ENCODE data around the gene FOXO3. TPM values are rescaled to one million over a fixed set of nuclear protein-coding genes. Genes with fewer than 3 reads are reported as not detected.

FOXO3 gene
- total and polyA plus RNA-seq, 11 donors: 11.6 to 87.9 (median 38.7) TPM

DNA sequence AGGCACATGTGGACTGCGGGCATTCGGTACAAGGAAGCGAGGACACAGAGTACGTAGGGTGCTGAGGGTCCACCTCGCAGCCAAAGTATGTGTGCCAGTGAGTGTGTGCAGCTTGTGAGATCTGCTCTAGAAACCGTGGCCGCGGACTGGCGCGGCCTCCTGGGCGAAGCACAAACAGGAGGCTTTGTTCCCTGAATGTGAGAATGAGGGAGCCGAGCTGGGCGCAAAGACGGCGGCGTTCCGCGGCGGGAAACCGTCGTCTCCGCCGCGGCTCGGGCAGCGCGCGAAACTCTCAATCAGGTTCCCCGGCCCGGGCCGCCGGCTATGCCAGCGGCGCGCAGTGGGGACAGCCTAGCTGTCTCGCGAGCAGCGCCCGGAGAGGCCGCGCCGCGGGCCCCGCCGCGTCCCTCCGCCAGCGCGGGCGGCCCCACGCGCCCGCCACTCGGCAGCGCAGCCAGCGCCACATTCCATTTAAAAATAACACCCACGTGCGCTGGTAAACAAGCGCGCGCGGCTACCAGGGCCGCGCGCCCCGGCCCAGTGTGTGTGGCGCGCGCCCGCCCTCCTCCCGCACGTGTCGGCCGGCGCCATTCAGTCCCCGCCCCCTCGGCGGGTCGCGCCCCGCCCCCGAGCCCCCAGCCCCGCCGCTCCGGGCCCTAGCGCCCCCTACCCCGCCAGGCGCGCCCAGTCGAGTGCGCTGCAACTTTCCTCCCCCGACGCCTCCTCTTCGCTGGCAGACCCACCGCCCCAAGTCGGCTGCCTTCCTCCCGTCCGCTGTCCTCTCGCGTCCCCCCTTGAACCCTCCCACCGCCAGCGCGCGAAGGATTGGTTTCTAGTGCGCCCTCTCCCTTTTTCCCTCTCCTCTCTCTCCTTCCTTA is 3.0 kb upstream of the FOXO3 start:
- Histone ChIP-seq H3K36me3 (no peaks in the 10 kb centered on the region), H3K4me1 (peaks cover 0 to 32% (median 19%) of the 10 kb centered on the region in 12 donors), H3K9me3 (no peaks in the 10 kb centered on the region), H3K27ac (peak overlapping the region; percentile 94 to 100 (median 99)), H3K27me3 (no peaks in the 10 kb centered on the region), H3K4me3 (peak overlapping the region; percentile 49 to 99 (median 96))
- WGBS, 4 donors: 0 to 1% (median 1%) methylated on average over 44 to 105 of the region's 105 CpGs
- ATAC-seq (peak; percentile 12 to 50 (median 32)), DNase-seq (peak; percentile 75 to 89 (median 83))
- intact Hi-C loops (cut with DNase I): loop anchor here in 9 of 10 donors (2.0 to 10.0 kb wide), 17 partner anchors 31 to 827 kb away; partner anchors contain the start of genes ARMC2 (in 2 of the 9) and CD164 (in 2 of the 9)
- peak in 1 of 2 donors; percentile 19 for TF ChIP-seq POLR2A (IDR thresholded peaks at IDR 0.05)
- TF ChIP-seq, protein P1, sequence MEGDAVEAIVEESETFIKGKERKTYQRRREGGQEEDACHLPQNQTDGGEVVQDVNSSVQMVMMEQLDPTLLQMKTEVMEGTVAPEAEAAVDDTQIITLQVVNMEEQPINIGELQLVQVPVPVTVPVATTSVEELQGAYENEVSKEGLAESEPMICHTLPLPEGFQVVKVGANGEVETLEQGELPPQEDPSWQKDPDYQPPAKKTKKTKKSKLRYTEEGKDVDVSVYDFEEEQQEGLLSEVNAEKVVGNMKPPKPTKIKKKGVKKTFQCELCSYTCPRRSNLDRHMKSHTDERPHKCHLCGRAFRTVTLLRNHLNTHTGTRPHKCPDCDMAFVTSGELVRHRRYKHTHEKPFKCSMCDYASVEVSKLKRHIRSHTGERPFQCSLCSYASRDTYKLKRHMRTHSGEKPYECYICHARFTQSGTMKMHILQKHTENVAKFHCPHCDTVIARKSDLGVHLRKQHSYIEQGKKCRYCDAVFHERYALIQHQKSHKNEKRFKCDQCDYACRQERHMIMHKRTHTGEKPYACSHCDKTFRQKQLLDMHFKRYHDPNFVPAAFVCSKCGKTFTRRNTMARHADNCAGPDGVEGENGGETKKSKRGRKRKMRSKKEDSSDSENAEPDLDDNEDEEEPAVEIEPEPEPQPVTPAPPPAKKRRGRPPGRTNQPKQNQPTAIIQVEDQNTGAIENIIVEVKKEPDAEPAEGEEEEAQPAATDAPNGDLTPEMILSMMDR (IDR thresholded peaks at IDR 0.05): peak in 4 of 12 donors; percentile 8 to 27 (median 16)

DNA sequence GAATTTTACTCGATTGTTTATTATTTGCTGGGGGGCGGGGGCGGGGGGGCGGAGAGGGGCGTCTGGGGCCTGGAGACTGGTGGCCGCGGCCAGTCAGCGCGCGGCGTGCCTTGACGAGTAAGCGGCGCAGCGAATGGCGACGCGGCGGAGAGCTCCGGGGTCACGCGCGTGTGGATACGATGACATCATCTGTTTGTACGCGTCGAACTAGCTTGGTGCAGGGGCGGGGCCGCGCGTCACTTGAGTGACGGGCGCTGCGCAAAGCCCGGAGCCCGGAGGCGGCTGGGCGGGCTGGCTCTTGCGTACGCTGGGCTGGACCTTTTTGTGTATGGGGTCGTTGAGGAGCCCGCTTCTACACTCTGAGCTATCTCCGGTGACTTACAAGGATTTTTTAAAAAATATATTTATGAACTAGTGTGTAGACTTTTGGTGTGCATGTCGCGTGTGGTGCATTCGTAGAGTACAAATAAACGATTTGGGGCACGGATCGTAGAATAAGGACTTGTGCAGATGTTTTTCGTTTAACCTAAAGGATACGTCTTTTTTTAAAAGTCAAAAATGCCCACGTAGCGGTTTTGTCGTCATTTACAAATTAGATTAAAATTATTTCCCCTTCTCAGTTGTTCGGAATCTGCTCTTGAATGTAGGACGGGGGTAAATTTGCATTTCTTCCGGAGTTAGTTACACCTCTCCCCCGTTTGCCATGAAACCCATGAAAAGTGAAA is 2.2 kb upstream of the FOXO3 start:
- peak; percentile 98 to 100 (median 99) for DNase-seq
- Histone ChIP-seq H3K36me3 (no peaks in the 10 kb centered on the region), H3K27me3 (no peaks in the 10 kb centered on the region), H3K27ac (peak overlapping the region; percentile 94 to 100 (median 99)), H3K9me3 (no peaks in the 10 kb centered on the region), H3K4me3 (peak overlapping the region; percentile 81 to 99 (median 96)), H3K4me1 (peaks cover 0 to 40% (median 24%) of the 10 kb centered on the region in 12 donors)
- intact Hi-C loops (cut with DNase I): loop anchor here in 9 of 10 donors (1.0 to 10.0 kb wide), 19 partner anchors 30 to 826 kb away; partner anchors contain the start of genes CD164 (in 2 of the 9), ARMC2 (in 1 of the 9) and SESN1 (in 1 of the 9)
- peak in 1 of 2 donors; percentile 65 for TF ChIP-seq POLR2A (IDR thresholded peaks at IDR 0.05)
- TF ChIP-seq, protein P1 (IDR thresholded peaks at IDR 0.05): no peak
- peak; percentile 72 to 79 (median 73) for ATAC-seq
- 0% methylated on average over 58 of the region's 58 CpGs for WGBS, 4 donors

DNA sequence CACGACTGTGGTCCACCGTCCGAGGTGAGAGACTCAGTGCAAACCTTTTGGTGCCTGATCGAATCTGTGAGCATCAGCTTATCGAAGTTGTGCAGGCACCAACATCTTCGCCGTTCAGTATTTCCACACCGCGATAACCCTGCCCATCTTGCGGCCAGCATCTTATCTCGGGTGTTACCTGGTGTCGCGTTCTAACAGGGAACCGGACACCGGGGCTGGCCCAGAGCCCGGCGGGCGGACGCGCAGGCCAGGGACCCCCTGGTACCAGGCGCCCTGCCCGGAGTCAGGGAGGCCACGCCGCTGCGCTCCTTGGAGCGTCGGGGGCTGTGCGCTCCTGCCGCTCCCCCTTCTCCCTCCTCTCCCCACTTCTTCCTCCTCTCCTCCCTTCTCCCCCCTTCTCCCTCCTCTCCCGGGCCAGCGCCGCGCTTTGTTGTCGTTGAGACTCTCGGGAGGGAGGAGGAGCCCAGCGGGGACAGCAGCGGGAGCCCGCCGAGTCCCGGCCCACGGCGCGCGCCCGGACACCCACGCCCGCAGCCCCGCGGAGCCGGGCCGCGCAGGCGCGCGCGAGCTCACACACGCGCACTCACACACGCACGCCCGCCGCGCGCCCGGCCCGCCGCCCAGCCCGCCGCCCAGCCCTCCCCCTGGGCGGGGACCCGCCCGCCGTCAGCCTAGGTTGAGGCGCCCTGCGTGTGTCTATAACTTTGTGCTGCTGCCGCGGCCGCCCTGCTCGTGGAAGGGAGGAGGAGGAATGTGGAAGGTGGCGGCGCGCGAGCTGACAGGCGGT is 1.4 kb upstream of the FOXO3 start:
- WGBS, 4 donors: 0 to 1% (median 0%) methylated on average over 43 to 84 of the region's 84 CpGs
- peak; percentile 24 to 73 (median 59) for ATAC-seq
- Histone ChIP-seq H3K4me1 (peaks cover 5 to 48% (median 30%) of the 10 kb centered on the region in 12 donors), H3K27ac (peak overlapping the region; percentile 94 to 100 (median 99)), H3K27me3 (no peaks in the 10 kb centered on the region), H3K4me3 (peak overlapping the region; percentile 81 to 99 (median 96)), H3K9me3 (no peaks in the 10 kb centered on the region), H3K36me3 (no peaks in the 10 kb centered on the region)
- DNase-seq: peak; percentile 92 to 97 (median 93)
- intact Hi-C loops (cut with DNase I): loop anchor here in 9 of 10 donors (1.0 to 10.0 kb wide), 19 partner anchors 30 to 826 kb away; partner anchors contain the start of genes CD164 (in 2 of the 9), ARMC2 (in 1 of the 9) and SESN1 (in 1 of the 9)
- TF ChIP-seq, protein P1 (IDR thresholded peaks at IDR 0.05): no peak
- peak in 1 of 2 donors; percentile 89 for TF ChIP-seq POLR2A (IDR thresholded peaks at IDR 0.05)

Measured in heart left ventricle (tissue), 16 donors.